Retinal pigment epithelial cell (primary cell): ENCODE results near the gene LGR6.

Experiments
- DNase-seq: peaks from one replicate; pipeline ENCODE4 v3.0.0-alpha.2; 2010; ENCODE audit warnings: low read depth
- H3K4me3 ChIP-seq: 2 replicates; pipeline ENCODE4 v1.5.1; 2011; ENCODE audit warnings: mild to moderate bottlenecking, low read length, control low read depth, moderate library complexity
- TF ChIP-seq, protein P1 (sequence below): conservative IDR thresholded peaks from 2 replicates; pipeline ENCODE4 v1.5.1; 2011; ENCODE audit warnings: low read depth, low read length, control low read depth, inconsistent platforms

LGR6 gene

DNA sequence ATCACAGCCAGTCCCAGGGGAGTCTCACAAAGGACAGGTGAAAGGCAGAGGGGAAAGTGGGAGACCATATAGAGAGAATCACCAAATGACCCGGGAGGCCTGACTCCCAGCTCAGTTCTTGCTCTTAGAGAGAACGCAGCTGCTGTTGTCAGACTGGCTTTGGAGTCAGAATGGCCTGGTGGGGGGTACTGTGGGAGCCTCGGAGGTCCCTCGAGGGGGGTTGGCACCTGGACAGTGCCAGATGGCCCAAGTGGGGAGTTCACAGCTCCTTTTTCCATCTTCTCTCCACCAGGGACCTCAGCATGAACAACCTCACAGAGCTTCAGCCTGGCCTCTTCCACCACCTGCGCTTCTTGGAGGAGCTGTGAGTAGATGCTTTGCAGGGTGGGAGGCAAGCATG lies 31.5 kb downstream of the LGR6 start:
- TF ChIP-seq, protein P1, sequence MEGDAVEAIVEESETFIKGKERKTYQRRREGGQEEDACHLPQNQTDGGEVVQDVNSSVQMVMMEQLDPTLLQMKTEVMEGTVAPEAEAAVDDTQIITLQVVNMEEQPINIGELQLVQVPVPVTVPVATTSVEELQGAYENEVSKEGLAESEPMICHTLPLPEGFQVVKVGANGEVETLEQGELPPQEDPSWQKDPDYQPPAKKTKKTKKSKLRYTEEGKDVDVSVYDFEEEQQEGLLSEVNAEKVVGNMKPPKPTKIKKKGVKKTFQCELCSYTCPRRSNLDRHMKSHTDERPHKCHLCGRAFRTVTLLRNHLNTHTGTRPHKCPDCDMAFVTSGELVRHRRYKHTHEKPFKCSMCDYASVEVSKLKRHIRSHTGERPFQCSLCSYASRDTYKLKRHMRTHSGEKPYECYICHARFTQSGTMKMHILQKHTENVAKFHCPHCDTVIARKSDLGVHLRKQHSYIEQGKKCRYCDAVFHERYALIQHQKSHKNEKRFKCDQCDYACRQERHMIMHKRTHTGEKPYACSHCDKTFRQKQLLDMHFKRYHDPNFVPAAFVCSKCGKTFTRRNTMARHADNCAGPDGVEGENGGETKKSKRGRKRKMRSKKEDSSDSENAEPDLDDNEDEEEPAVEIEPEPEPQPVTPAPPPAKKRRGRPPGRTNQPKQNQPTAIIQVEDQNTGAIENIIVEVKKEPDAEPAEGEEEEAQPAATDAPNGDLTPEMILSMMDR = no peak
- H3K4me3 ChIP-seq = no peak overlapping the region
- DNase-seq = no peak

DNA sequence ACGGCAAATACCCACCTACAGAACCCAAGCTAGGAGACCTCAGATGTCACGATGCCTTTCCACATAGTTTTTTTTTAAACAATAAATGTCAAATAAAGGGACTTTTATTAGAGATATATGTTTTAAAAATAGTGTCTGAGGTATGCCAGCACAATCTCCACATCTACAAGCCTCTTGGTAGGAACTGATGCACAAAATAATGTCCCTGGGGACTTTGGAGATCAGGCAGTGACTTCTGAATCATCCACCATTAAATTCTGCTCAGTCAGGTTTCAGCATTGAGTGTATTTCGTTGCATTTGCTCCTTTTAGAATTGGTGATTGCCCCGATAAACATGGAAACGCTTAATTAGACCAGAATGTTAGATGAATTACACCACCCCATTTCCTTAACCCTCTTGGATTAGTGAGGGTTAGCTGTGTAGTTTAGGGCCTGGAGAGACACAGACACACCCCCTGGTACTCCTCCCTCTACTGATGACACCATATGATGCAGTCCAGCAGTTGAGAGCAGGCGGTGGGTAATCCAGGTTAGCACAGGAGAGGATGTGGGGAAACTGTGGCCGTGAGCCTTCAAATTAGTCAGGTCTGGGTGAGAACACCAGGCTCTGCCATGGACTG lies 33.6 kb downstream of the LGR6 start:
- TF ChIP-seq, protein P1 = no peak
- no peak overlapping the region for H3K4me3 ChIP-seq
- DNase-seq = no peak

DNA sequence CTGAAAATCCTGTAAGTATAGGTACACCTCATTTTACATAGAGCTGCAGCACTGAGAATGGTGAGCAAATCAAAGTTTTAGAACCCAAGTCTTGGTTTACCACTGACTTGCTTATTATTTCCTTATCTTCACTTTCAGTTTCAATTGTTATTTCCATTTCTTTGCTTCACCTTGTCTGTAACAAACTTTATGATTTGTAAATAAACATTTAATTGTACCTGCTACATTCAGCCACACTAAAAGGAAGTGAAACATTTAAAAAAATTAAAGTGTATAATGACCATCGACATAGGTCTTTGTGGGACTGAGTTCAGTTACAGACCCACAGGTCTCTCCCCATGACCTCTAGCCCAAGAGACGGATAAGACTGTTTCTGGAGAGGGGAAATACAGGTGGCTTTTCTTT lies 34.4 kb downstream of the LGR6 start:
- H3K4me3 ChIP-seq = no peak overlapping the region
- TF ChIP-seq, protein P1 = no peak
- no peak for DNase-seq

DNA sequence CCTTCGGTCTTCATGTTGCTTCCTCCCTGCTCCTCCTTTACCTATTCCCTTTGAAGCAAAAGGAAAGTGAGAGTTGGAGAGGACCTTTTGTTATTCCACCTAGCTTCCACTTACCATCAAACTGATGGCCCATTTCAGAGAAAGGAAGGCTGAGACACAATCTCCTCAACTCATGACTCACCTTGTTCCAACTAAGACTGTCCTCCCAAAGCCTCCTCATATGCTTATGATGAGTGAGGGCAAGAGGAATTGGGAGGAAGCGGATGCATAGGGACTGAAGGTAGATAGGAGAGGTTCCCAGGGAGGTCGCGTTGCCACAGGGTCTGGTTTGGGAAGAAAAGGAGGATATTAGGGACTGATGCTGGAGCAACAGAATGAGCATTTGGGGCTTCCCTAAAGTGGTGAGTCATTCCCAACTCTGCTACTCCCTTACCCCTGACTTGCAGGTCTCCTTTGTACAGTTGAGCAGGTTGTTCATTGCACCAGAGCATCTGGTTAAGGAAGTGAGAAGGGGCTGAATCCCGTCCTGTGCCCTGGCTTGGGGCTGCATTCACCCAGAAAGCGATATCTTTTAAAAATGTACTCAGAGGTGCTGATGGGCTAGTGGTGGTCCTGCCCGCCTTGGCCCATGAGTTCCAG lies 35.0 kb downstream of the LGR6 start:
- no peak overlapping the region for H3K4me3 ChIP-seq
- TF ChIP-seq, protein P1 = no peak
- no peak for DNase-seq

DNA sequence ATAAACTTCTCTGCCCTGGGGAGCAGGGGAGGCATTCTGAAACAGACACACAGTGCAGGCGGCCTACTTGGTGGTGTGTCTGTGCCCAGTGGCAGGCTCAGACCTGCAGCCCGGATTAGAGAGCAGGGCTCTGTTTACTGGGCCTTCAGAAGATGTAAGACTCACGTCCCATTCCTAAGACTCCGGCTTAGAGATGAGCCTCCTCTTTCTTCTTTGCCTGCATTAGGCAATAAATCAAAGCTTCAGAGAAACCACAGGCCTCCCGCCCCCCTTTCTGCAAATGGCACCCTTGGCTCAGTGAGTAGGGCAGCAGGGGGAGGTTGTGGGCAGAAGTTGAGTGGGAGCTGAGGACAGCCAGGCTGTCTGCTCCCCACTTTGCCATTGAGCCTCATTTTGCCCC lies 35.8 kb downstream of the LGR6 start:
- TF ChIP-seq, protein P1 = no peak
- no peak for DNase-seq
- no peak overlapping the region for H3K4me3 ChIP-seq

DNA sequence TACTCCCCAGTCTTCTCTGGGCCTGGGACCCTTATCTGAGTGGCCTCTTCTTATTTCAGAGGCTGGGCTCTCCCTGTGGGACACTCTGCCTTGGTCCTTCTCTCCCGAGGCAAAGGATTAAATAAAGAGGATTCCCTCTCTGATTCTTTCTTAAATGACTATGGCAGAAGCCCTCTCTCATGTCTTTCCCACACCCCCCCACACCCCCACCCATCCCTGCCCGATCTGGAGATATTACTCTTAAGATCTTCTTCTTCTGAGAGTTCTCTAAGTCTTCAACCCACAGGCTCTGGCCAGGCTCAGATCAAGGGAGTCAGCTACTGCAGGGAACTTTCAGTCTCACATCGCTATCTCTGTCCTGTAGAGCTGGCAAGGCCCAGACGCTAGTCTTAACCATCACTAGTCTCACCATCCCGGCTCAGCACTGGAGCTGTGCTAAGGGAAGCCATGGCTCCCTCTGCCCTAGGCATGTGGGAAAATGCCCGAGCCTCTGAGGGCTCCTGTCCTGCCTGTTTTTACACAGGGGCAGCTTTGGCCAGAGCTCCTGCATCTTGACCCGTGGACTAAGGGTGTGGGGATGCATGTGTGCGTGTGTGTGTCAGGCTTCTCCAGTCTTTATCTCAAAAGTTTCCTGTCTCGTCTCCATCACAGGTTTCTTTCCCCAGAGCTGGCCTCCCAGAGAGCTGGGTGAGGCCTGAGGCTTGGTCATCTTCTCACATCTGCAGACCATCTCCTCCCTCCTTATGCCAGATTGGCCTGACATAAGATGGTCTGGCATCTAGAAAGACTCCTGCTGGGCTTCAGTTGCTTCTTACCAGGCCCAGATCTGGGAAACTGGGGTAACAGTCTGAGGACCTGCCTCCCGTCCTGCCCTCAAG lies 36.7 kb downstream of the LGR6 start:
- TF ChIP-seq, protein P1 = no peak
- no peak for DNase-seq
- no peak overlapping the region for H3K4me3 ChIP-seq
